Neural cell (in vitro differentiated cells): Measurements from ENCODE around the gene PRELP. TPM values are rescaled to one million over a fixed set of nuclear protein-coding genes. Genes with fewer than 3 reads are reported as not detected.

Experiments used
- H2AFZ ChIP-seq: fragments of 200-600, 300-800 bp; sonication (generic), shearing (Covaris generic); 2 replicates; pipeline ENCODE4 v1.6.0; 2014; ENCODE audit warnings: low read depth, mild to moderate bottlenecking, antibody characterized with exemption, low read length, moderate library complexity
- H3F3A ChIP-seq: fragments of 200-600 bp; shearing (Covaris generic); 2 replicates; pipeline ENCODE4 v1.6.1; 2016; ENCODE audit warnings: mild to moderate bottlenecking, moderate library complexity, mixed read lengths, antibody characterized with exemption, low read length; ENCODE audit not compliant: insufficient read depth, poor library complexity, severe bottlenecking
- H3K27ac ChIP-seq: fragments of 200-600, 300-800 bp; sonication (generic), shearing (Covaris generic); 2 replicates; pipeline ENCODE4 v1.5.1; 2014; ENCODE audit warnings: mild to moderate bottlenecking, low read length, moderate library complexity
- H3K27me3 ChIP-seq: fragments of 300-800, 200-600 bp; sonication (generic), shearing (Covaris generic); 2 replicates; pipeline ENCODE4 v1.6.0; 2014; ENCODE audit warnings: mild to moderate bottlenecking, low read depth, low read length, moderate library complexity; ENCODE audit not compliant: insufficient read depth
- H3K36me3 ChIP-seq: fragments of 300-800, 200-600 bp; sonication (generic), shearing (Covaris generic); 2 replicates; pipeline ENCODE4 v1.5.1; 2014; ENCODE audit warnings: mild to moderate bottlenecking, antibody characterized with exemption, low read length, moderate library complexity; ENCODE audit not compliant: insufficient read depth
- H3K4me2 ChIP-seq: fragments of 300-800, 200-600 bp; sonication (generic), shearing (Covaris generic); 2 replicates; pipeline ENCODE4 v1.6.0; 2014; ENCODE audit warnings: mild to moderate bottlenecking, low read length
- H3K4me3 ChIP-seq: fragments of 300-800, 200-600 bp; sonication (generic), shearing (Covaris generic); 2 replicates; pipeline ENCODE4 v1.5.1; 2014; ENCODE audit warnings: mild to moderate bottlenecking, low read length, moderate library complexity
- H3K79me2 ChIP-seq: fragments of 200-600 bp; shearing (Covaris generic); replicated peaks from 2 replicates; pipeline ENCODE4 v1.6.0; 2014; ENCODE audit warnings: mild to moderate bottlenecking, low read length, moderate library complexity; ENCODE audit not compliant: insufficient read depth
- H3K9ac ChIP-seq: fragments of 300-800, 200-600 bp; sonication (generic), shearing (Covaris generic); 2 replicates; pipeline ENCODE4 v1.6.1; 2016; ENCODE audit warnings: mild to moderate bottlenecking, low read length, mixed read lengths
- H3K9me2 ChIP-seq: fragments of 200-600 bp; shearing (Covaris generic); 2 replicates; pipeline ENCODE4 v1.6.1; 2016; ENCODE audit warnings: mild to moderate bottlenecking, low read length, mixed read lengths; ENCODE audit not compliant: insufficient read depth
- H3K9me3 ChIP-seq: fragments of 200-600, 300-800 bp; sonication (generic), shearing (Covaris generic); 2 replicates; pipeline ENCODE4 v1.6.1; 2016; ENCODE audit warnings: mild to moderate bottlenecking, mixed run types, low read length, moderate library complexity, mixed read lengths
- H4K20me1 ChIP-seq: fragments of 200-600 bp; shearing (Covaris generic); 2 replicates; pipeline ENCODE4 v1.6.1; 2016; ENCODE audit warnings: mild to moderate bottlenecking, mixed run types; ENCODE audit not compliant: insufficient read depth
- CTCF ChIP-seq: fragments of 450-650 bp; IDR thresholded peaks from 2 replicates; pipeline ENCODE4 v1.5.1; 2014; ENCODE audit warnings: antibody characterized with exemption, mild to moderate bottlenecking, moderate library complexity; ENCODE audit not compliant: poor library complexity, severe bottlenecking
- EP300 ChIP-seq: fragments of 450-650 bp; conservative IDR thresholded peaks from 2 replicates; pipeline ENCODE4 v1.6.1; 2014; ENCODE audit warnings: antibody characterized with exemption, mild to moderate bottlenecking, moderate library complexity; ENCODE audit not compliant: poor library complexity, severe bottlenecking
- EZH2 ChIP-seq: fragments of 200-600, 300-800 bp; shearing (Covaris generic), sonication (generic); IDR thresholded peaks from 2 replicates; pipeline ENCODE4 v1.6.1; 2014; ENCODE audit warnings: antibody characterized with exemption, low read length, borderline replicate concordance, mild to moderate bottlenecking; ENCODE audit not compliant: insufficient read depth, poor library complexity, severe bottlenecking
- MXI1 ChIP-seq: fragments of 450-650 bp; conservative IDR thresholded peaks from 2 replicates; pipeline ENCODE4 v1.6.1; 2014; ENCODE audit warnings: antibody characterized with exemption, mild to moderate bottlenecking; ENCODE audit not compliant: poor library complexity, severe bottlenecking
- POLR2AphosphoS5 ChIP-seq: IDR thresholded peaks from 2 replicates; pipeline ENCODE4 v1.6.1; 2012
- RAD21 ChIP-seq: fragments of 450-650 bp; conservative IDR thresholded peaks from 2 replicates; pipeline ENCODE4 v1.6.1; 2014; ENCODE audit warnings: antibody characterized with exemption, mild to moderate bottlenecking, moderate library complexity
- SMC3 ChIP-seq: fragments of 450-650 bp; conservative IDR thresholded peaks from 2 replicates; pipeline ENCODE4 v1.6.1; 2014; ENCODE audit warnings: antibody characterized with exemption, mild to moderate bottlenecking, moderate library complexity; ENCODE audit not compliant: poor library complexity
- TAF1 ChIP-seq: IDR thresholded peaks from 2 replicates; pipeline ENCODE4 v1.6.1; 2012; ENCODE audit warnings: low read depth
- polyA plus RNA-seq: library from polyadenylated mRNA; depleted of rRNA; stranded (reverse); fragments of >200 nt; gene quantifications from 2 replicates; pipeline ENCODE4 v1.2.3, GENCODE V29; 2014
- TF ChIP-seq, protein P1 (sequence below): IDR thresholded peaks from 2 replicates; pipeline ENCODE4 v1.6.1; 2012; ENCODE audit warnings: borderline replicate concordance

The PRELP gene
- polyA plus RNA-seq, 1 donor from 2014 or later: not detected

DNA sequence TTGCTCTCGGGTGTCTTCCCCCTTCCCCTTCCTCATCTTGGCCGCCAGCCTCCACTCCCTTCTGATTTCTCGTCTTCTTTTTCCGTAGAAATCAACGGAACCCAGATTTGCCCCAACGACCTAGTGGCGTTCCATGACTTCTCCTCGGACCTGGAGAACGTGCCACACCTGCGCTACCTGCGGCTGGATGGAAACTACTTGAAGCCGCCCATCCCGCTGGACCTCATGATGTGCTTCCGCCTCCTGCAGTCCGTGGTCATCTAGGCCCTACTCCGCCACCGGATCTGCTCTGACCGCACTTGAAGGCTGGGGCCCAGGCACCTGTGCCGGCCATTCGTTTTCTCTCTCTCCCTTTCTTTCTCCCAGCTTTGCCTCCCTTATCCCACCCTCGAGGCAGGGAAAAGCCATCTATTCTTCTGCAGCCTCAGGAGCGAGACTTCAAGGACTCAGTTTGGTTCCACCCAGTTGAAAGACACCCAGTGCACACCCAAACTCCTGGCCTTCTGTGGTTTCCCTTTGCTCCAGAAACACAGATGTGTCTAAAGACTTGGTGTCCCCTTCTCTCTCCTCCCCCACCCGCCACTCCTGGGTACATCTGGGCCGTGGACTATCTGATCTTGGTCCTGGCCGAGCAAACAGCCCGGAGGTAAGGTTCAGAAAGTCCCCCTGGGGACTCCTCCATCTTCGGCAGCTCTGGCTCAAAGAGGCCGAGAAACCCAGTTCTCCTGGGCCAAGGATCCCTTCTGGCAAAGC, 11.2 kb downstream of the PRELP start:
- H3K27me3 ChIP-seq: no peaks in the 10 kb centered on the region
- H2AFZ ChIP-seq: no peak overlapping the region
- no peak overlapping the region for H3K27ac ChIP-seq
- H3K79me2 ChIP-seq: no peaks in the 10 kb centered on the region
- no peaks in the 10 kb centered on the region for H3F3A ChIP-seq
- no peaks in the 10 kb centered on the region for H3K9me2 ChIP-seq
- H3K36me3 ChIP-seq: no peaks in the 10 kb centered on the region
- H3K4me2 ChIP-seq: no peak overlapping the region
- H3K9ac ChIP-seq: no peak overlapping the region
- TF ChIP-seq EZH2: no peak
- TF ChIP-seq, protein P1, sequence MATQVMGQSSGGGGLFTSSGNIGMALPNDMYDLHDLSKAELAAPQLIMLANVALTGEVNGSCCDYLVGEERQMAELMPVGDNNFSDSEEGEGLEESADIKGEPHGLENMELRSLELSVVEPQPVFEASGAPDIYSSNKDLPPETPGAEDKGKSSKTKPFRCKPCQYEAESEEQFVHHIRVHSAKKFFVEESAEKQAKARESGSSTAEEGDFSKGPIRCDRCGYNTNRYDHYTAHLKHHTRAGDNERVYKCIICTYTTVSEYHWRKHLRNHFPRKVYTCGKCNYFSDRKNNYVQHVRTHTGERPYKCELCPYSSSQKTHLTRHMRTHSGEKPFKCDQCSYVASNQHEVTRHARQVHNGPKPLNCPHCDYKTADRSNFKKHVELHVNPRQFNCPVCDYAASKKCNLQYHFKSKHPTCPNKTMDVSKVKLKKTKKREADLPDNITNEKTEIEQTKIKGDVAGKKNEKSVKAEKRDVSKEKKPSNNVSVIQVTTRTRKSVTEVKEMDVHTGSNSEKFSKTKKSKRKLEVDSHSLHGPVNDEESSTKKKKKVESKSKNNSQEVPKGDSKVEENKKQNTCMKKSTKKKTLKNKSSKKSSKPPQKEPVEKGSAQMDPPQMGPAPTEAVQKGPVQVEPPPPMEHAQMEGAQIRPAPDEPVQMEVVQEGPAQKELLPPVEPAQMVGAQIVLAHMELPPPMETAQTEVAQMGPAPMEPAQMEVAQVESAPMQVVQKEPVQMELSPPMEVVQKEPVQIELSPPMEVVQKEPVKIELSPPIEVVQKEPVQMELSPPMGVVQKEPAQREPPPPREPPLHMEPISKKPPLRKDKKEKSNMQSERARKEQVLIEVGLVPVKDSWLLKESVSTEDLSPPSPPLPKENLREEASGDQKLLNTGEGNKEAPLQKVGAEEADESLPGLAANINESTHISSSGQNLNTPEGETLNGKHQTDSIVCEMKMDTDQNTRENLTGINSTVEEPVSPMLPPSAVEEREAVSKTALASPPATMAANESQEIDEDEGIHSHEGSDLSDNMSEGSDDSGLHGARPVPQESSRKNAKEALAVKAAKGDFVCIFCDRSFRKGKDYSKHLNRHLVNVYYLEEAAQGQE: no peak
- H3K9me3 ChIP-seq: no peaks in the 10 kb centered on the region
- H4K20me1 ChIP-seq: no peaks in the 10 kb centered on the region
- H3K4me3 ChIP-seq: no peak overlapping the region

DNA sequence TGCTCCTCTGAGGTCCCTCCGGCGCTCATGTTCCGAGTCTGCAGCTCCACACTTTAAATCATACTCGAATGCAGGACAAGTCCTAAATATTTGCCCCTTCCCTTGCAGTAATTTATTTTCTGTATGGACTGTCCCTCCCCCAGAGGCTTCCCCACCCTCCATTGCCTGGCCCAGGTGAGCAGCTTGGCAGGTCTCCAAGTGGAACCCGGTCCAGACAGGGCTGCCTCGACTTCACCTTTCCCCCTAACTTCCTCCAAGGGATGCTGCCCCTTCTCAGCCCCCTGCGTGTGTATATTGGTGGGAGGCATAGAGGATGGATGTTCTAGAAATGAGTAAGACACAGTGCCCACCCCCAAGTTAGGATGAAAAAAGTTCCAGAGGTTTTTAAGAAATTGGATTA, 12.9 kb downstream of the PRELP start:
- no peak for TF ChIP-seq TAF1
- no peak for TF ChIP-seq CTCF
- no peak for TF ChIP-seq EZH2
- TF ChIP-seq POLR2AphosphoS5: no peak
- no peak for TF ChIP-seq SMC3
- no peak for TF ChIP-seq EP300
- TF ChIP-seq MXI1: no peak
- TF ChIP-seq, protein P1: no peak
- TF ChIP-seq RAD21: no peak
- Histone ChIP-seq H3K4me2 (no peak overlapping the region), H3K4me3 (no peak overlapping the region), H3F3A (no peaks in the 10 kb centered on the region), H3K79me2 (no peaks in the 10 kb centered on the region), H4K20me1 (no peaks in the 10 kb centered on the region), H3K9me2 (no peaks in the 10 kb centered on the region), H3K9ac (no peak overlapping the region), H3K36me3 (no peaks in the 10 kb centered on the region), H3K9me3 (no peaks in the 10 kb centered on the region), H3K27ac (no peak overlapping the region), H3K27me3 (no peaks in the 10 kb centered on the region), H2AFZ (no peak overlapping the region)
